Heart left ventricle (tissue), 13 donors: Measurements from ENCODE around the gene EFCAB5.
"Not testable (repeated sequence)": the region's sequence is repeated elsewhere in the genome, so short reads cannot be mapped to it uniquely, and the experiment has no call there.

Source experiments
- POLR2A ChIP-seq, 2 donors: fragments of 450-650 bp; IDR thresholded peaks; one replicate each; pipeline ENCODE4 v1.6.1; 2017; ENCODE audit warnings: antibody characterized with exemption in 2 of 2, mild to moderate bottlenecking in 2 of 2, moderate library complexity in 2 of 2
- TF ChIP-seq, protein P1 (sequence below), 12 donors: fragments of 200-600 bp; sonication (generic) in 4 of 12; IDR thresholded peaks; one replicate each; pipeline versions ENCODE4 v1.5.0 to v1.8.0; 2018 to 2022; ENCODE audit warnings: antibody characterized with exemption in 12 of 12, mild to moderate bottlenecking in 5 of 12
- donor health status: ischemic (EF 13 %, LVEDD 7.1; RV severe dilation, severe dysfunction).
- donor health status: DM: no; HTN: yes; CAD: no.
- donor health status: DM: no; HTN: no; CAD: no.
- donor health status: ischemic (EF 25% LVEDD 6.9; RV normal size, moderate dysfunction).
- donor health status: ischemic (EF 25% LVEDD 5.7; RV mildly dilated, moderate dysfunction).
- donor health status: ischemic (EF 35%, LVEDD 5.7; RV mildly dilated, moderate dysfunction).
- donor health status: nonischemic (EF 11% LVEDD 7.7; RV severe dilation, severe dysfunction).
- donor health status: DM: yes; HTN: yes; CAD: no.
- donor health status: PGD.
- donor health status: ischemic (EF 29% LVEDD 5.4; RV normal size, mild dysfunction).
- donor health status: nonischemic (EF 23%, LVEDD 6.1; RV moderate dilation, normal function).

DNA sequence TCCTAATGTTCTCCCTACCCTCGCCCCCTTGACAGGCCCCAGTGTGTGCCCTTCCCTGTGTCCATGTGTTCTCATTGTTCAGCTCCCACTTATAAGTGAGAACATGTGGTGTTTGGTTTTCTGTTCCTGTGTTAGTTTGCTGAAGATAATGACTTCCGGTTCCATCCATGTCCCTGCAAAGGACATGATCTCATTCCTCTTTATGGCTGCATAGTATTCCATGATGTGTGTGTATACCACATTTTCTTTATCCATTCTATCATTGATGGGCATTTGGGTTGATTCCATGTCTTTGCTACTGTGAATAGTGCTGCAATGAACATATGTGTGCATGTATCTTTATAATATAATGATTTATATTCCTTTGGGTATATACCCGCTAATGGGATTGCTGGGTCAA is 146.0 kb downstream of the EFCAB5 start:
- TF ChIP-seq POLR2A (IDR thresholded peaks at IDR 0.05), result not testable (repeated sequence)
- TF ChIP-seq, protein P1, sequence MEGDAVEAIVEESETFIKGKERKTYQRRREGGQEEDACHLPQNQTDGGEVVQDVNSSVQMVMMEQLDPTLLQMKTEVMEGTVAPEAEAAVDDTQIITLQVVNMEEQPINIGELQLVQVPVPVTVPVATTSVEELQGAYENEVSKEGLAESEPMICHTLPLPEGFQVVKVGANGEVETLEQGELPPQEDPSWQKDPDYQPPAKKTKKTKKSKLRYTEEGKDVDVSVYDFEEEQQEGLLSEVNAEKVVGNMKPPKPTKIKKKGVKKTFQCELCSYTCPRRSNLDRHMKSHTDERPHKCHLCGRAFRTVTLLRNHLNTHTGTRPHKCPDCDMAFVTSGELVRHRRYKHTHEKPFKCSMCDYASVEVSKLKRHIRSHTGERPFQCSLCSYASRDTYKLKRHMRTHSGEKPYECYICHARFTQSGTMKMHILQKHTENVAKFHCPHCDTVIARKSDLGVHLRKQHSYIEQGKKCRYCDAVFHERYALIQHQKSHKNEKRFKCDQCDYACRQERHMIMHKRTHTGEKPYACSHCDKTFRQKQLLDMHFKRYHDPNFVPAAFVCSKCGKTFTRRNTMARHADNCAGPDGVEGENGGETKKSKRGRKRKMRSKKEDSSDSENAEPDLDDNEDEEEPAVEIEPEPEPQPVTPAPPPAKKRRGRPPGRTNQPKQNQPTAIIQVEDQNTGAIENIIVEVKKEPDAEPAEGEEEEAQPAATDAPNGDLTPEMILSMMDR (IDR thresholded peaks at IDR 0.05), result not testable (repeated sequence)
